Immature natural killer cell (primary cell): ENCODE measurements around the gene OR6S1. TPM values are rescaled to one million over a fixed set of nuclear protein-coding genes. Genes with fewer than 3 reads are reported as not detected.
"Not testable (repeated sequence)": the region's sequence is repeated elsewhere in the genome, so short reads cannot be mapped to it uniquely, and the experiment has no call there.

Experiments
- DNase-seq, 3 donors: peaks; one replicate each; pipeline ENCODE4 v3.0.0; 2022; ENCODE audit warnings: mixed read lengths in 1 of 3
- H3K27ac Mint-ChIP-seq, 6 donors: one replicate each; pipeline ENCODE4 v1.8.0; 2020; ENCODE audit warnings: mixed read lengths in 6 of 6, mild to moderate bottlenecking in 5 of 6, inconsistent platforms in 4 of 6, moderate library complexity in 3 of 6
- H3K27me3 Mint-ChIP-seq, 3 donors: one replicate each; pipeline ENCODE4 v1.8.0; 2020 to 2021; ENCODE audit warnings: low read depth in 3 of 3, mild to moderate bottlenecking in 3 of 3, mixed read lengths in 3 of 3, moderate library complexity in 3 of 3, inconsistent platforms in 1 of 3
- H3K36me3 Mint-ChIP-seq, 3 donors: one replicate each; pipeline ENCODE4 v1.8.0; 2020; ENCODE audit warnings: mixed read lengths in 3 of 3, inconsistent platforms in 2 of 3, mild to moderate bottlenecking in 2 of 3
- H3K4me1 Mint-ChIP-seq, 2 donors: one replicate each; pipeline ENCODE4 v1.8.0; 2020; ENCODE audit warnings: inconsistent platforms in 2 of 2, mild to moderate bottlenecking in 2 of 2, mixed read lengths in 2 of 2, moderate library complexity in 1 of 2
- H3K4me3 Mint-ChIP-seq, 5 donors: one replicate each; pipeline ENCODE4 v1.8.0; 2020; ENCODE audit warnings: mild to moderate bottlenecking in 5 of 5, mixed read lengths in 5 of 5, inconsistent platforms in 3 of 5, moderate library complexity in 3 of 5
- H3K9me3 Mint-ChIP-seq, 6 donors: one replicate each; pipeline ENCODE4 v1.8.0; 2020; ENCODE audit warnings: mild to moderate bottlenecking in 6 of 6, mixed read lengths in 6 of 6, inconsistent platforms in 4 of 6, moderate library complexity in 3 of 6
- polyA plus RNA-seq, 3 donors: library from polyadenylated mRNA; unstranded; fragments of 300-500 nt; fragmentation: Illumina TruSeq; gene quantifications; one replicate each; pipeline ENCODE4 v1.2.3, GENCODE V29; 2021

Gene OR6S1
- polyA plus RNA-seq, 3 donors from 2014 or later, result not detected

DNA sequence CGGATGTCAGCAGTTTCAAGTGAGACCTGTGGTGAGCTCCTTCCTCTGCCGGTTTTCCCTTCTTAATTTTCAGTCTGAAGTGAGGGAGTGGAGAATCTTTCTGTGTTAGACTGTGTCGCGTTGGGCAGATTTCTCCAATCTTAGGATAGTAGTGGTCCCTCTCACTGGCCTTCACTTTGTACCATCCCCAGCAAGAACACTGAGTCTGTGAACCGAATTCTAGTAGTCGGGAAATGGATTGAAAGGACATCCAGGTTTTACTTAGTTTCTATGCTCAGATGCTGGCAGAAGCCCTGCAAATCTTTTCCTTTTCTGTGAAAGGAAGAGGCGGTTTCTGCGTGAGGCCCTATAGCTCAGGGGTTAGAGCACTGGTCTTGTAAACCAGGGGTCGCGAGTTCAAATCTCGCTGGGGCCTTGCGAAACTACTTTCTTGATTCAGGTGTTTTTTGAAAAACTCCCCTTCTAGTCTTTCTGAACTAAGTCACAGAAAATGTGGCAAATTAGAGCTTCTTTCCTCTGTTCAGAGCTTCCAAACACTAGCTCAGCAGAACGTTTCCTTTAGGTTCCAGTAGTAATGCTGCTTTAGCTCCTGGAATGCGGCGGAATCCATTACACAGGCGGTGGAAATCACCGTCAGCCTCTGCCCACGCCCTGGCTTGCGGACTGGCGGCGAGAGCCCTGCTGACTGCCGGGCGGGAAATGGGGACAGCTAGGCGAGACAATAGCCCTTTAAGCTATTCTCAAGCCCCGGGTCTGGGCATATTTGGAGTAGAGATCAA is 40.0 kb upstream of the OR6S1 start:
- Mint-ChIP-seq H3K9me3 (no peaks in the 10 kb centered on the region), H3K27ac (no peak overlapping the region), H3K4me1 (peaks cover 8 to 11% of the 10 kb centered on the region in 2 donors), H3K4me3 (no peak overlapping the region), H3K36me3 (no peaks in the 10 kb centered on the region), H3K27me3 (peaks cover 0 to 8% (median 3%) of the 10 kb centered on the region in 3 donors)
- DNase-seq, result peak; percentile 87 to 91 (median 89)

DNA sequence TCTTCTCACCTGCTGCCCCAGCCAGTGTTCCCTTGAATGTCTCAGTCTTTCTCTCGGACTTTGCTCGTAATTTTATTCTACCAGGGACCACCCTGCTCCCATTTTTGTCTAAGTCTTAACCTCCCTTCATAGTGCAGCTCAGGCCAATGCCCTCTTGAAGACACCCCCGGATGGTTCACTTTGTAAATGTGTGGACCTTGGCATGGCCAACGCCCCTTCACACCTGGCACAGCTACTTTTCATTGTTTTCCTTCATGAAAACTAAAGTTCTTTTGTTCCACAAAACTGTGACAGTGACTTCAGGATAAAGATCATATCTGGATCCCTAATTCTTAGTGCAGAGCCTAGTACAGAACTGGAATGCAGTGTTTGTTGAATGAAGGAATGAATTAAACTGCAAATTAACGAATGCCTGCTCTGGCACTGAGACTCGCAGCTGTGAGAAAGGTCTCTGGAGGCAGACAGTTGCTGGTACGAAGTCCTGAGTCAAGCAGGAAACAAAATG is 39.4 kb upstream of the OR6S1 start:
- peaks cover 0 to 8% (median 3%) of the 10 kb centered on the region in 3 donors for H3K27me3 Mint-ChIP-seq
- peaks cover 8 to 11% of the 10 kb centered on the region in 2 donors for H3K4me1 Mint-ChIP-seq
- H3K9me3 Mint-ChIP-seq, result no peaks in the 10 kb centered on the region
- DNase-seq, result no peak
- no peak overlapping the region for H3K27ac Mint-ChIP-seq
- no peak overlapping the region for H3K4me3 Mint-ChIP-seq
- no peaks in the 10 kb centered on the region for H3K36me3 Mint-ChIP-seq

DNA sequence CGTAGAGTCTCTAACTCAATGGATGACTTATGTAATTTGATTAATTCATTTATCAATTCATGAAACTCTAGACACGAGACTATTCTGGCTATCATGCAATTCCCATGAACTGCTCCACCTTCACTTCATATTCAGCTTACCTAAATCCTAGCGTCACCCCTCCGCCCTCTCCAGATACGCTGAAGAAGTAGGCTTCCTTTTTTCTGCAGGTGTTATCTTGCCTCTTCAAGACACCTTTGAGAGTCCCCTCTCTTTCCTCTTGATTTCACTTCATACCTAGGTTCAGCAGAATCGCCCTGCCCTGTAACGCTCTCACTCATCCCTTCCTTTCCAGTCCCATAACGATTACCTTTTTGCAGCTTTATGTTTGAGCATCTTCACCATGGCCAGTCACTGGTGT is 38.9 kb upstream of the OR6S1 start:
- H3K9me3 Mint-ChIP-seq, result no peaks in the 10 kb centered on the region
- peaks cover 8 to 10% of the 10 kb centered on the region in 2 donors for H3K4me1 Mint-ChIP-seq
- H3K36me3 Mint-ChIP-seq, result no peaks in the 10 kb centered on the region
- H3K4me3 Mint-ChIP-seq, result no peak overlapping the region
- DNase-seq, result no peak
- peaks cover 0 to 8% (median 4%) of the 10 kb centered on the region in 3 donors for H3K27me3 Mint-ChIP-seq
- peak overlapping the region in 1 of 6 donors; percentile 55 for H3K27ac Mint-ChIP-seq

DNA sequence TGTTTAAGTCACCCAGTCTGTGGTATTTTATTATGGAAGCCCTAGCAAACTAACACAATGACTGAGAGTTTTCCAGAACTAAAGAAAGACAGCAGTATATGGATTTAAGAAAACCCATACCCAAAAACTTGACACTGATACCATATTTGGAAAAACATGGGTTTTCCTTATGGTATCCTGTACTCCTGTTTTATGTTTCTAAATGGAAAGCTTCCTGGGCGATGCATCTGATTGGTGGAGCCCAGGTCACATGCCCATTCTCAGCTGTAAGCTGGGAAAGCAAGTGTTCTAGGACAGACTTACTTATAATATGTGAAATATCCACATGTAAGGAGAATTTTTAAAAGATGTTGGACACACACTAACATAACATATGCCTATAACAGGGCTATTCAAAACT is 38.4 kb upstream of the OR6S1 start:
- Mint-ChIP-seq H3K4me1 (peaks cover 5% of the 10 kb centered on the region in 2 donors), H3K9me3 (no peaks in the 10 kb centered on the region), H3K36me3 (no peaks in the 10 kb centered on the region), H3K27ac (no peak overlapping the region), H3K4me3 (peak overlapping the region in 1 of 5 donors; percentile 41), H3K27me3 (peaks cover 0 to 8% (median 2%) of the 10 kb centered on the region in 3 donors)
- peak in 1 of 3 donors; percentile 18 for DNase-seq

DNA sequence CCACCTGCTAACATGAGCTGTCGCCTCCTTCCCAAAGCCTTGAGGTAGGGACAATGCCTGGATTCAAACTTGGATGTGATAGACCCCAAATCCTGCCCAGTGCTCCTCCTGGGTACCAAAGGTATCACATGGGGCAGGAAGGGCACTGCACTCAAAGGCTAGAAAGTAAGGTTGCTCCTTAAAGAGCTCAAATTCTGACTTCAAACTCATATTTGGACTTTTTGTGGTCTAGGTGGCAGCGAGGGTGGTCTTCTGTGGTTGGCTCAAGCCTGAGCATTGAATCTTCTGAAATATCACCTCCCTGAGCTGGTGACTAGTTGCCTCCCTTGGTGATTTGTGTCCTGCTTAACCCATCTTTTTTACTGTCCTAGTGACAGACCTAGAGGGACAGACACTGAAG is 34.6 kb upstream of the OR6S1 start:
- peaks cover 0 to 2% (median under 1%) of the 10 kb centered on the region in 3 donors for H3K27me3 Mint-ChIP-seq
- H3K9me3 Mint-ChIP-seq, result no peaks in the 10 kb centered on the region
- no peak overlapping the region for H3K27ac Mint-ChIP-seq
- DNase-seq, result no peak
- no peak overlapping the region for H3K4me3 Mint-ChIP-seq
- no peaks in the 10 kb centered on the region for H3K36me3 Mint-ChIP-seq
- no peaks in the 10 kb centered on the region for H3K4me1 Mint-ChIP-seq

DNA sequence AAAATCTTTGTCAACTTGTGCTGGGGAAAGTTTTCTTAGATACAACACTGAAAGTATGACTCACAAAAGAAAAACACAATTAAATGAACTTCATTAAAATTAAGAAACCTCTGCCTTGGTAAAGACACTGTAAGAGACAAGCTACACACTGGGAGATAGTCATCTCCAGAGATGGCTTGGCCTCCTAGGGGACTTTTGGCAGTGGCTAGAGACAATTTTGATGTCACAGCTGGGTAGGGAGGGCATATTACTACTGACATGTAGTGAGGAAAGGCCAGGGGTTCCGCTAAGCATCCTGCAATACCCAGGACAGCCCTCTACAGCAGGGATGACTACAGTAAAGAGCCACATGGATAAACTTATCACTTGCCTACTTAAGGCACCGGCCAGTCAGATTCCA is 34.2 kb upstream of the OR6S1 start:
- H3K36me3 Mint-ChIP-seq, result no peaks in the 10 kb centered on the region
- no peak overlapping the region for H3K27ac Mint-ChIP-seq
- DNase-seq, result no peak
- H3K9me3 Mint-ChIP-seq, result no peaks in the 10 kb centered on the region
- peaks cover 0 to 2% (median 0%) of the 10 kb centered on the region in 3 donors for H3K27me3 Mint-ChIP-seq
- no peaks in the 10 kb centered on the region for H3K4me1 Mint-ChIP-seq
- no peak overlapping the region for H3K4me3 Mint-ChIP-seq

DNA sequence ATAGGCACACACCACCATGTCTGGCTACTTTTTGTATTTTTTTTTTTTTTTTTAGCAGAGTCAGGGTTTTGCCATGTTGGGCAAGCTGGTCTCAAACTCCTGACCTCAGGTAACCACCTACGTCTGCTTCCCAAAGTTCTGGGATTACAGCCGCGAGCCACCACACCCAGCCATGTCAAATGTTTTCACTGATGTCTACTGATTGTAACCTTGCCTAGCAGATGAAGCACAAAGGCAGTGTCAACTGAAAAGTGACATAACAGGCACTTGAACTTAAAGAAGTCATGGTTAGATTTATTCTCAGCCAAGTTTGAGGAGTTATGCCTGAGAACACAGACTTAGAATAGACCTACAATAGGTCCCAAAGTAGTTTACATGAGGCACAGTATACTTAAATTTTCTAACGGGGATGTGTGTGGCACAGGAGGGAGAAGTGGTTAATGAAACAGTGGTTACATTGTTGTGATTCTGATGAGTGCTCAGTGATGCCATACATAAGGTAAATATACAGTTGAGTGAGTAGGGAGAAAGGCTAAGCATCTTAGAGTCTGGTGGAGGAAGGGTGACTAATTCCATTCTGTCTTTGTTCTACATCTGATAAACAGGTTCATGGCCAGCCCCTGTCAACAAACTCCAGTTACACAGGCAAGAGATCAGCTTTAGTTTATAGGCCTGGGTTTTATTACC is 30.2 kb upstream of the OR6S1 start:
- no peak for DNase-seq
- Mint-ChIP-seq H3K4me3 (no peak overlapping the region), H3K9me3 (no peaks in the 10 kb centered on the region), H3K36me3 (no peaks in the 10 kb centered on the region), H3K27ac (no peak overlapping the region), H3K27me3 (peaks cover 0 to 3% (median 2%) of the 10 kb centered on the region in 3 donors), H3K4me1 (peaks cover 4 to 5% of the 10 kb centered on the region in 2 donors)

DNA sequence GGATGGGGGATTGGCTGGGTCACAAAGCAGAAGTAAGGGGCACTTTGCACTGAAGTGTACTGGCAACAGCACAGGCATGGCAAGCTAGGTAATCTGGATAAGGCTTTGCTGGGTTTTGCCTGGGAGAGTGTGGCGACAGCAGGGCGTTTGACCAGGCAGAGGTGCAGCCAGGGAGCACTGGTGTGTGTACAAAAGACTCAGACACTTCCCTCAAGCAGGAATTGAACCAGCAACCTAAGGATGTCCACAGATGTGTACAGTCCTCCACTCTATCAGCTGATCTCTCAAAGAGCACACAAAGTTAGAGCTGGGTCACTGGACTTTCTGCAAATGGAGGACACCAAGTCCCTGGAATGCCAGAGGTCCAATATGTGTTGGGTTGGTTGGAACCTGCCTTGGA is 27.5 kb upstream of the OR6S1 start:
- no peak for DNase-seq
- H3K9me3 Mint-ChIP-seq, result no peaks in the 10 kb centered on the region
- peaks cover 0 to 3% (median 3%) of the 10 kb centered on the region in 3 donors for H3K27me3 Mint-ChIP-seq
- H3K4me3 Mint-ChIP-seq, result no peak overlapping the region
- no peaks in the 10 kb centered on the region for H3K36me3 Mint-ChIP-seq
- H3K27ac Mint-ChIP-seq, result no peak overlapping the region
- peaks cover 4 to 5% of the 10 kb centered on the region in 2 donors for H3K4me1 Mint-ChIP-seq

DNA sequence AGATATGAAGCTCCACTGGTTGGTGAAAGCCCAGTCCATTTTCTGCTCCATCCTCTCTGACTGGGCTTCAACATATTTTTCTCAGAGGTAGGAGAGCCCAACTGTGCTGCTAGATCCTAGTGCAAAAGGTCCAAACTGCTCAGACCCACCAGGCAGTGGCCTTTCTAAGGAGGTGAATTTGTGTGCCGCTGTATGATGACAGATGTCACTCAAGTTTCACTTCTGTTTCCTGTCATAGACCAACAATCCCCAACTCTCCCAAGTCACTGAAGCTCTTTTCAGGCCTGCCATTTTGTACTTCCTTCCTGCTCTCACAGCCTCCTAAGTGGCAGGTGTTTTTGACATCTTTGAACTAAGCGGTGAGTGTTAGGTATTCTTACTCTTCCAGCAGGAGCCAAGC is 26.5 kb upstream of the OR6S1 start:
- Mint-ChIP-seq H3K27ac (no peak overlapping the region), H3K36me3 (no peaks in the 10 kb centered on the region), H3K4me3 (no peak overlapping the region), H3K4me1 (peaks cover 11 to 15% of the 10 kb centered on the region in 2 donors), H3K9me3 (no peaks in the 10 kb centered on the region), H3K27me3 (peaks cover 6 to 9% (median 7%) of the 10 kb centered on the region in 3 donors)
- DNase-seq, result no peak

DNA sequence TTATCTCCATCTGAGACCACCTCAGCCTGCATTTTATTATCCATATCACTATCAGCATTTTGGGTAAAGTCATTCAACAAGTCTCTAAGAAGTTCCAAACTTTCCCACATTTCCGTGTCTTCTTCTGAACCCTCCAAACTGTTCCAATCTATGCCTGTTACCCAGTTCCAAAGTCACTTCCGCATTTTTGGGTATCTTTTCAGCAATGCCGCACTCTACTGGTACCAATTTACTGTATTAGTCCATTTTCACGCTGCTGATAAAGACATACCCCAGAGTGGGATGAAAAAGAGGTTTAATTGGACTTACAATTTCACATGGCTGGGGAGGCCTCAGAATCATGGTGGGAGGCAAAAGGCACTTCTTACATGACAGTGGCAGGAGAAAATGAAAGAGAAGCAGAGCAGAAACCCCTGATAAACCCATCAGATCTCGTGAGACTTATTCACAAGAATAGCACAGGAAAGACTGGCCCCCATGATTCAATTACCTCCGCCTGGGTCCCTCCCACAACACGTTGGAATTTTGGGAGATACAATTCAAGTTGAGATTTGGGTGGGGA is 25.0 kb upstream of the OR6S1 start:
- H3K4me3 Mint-ChIP-seq, H3K27ac Mint-ChIP-seq, DNase-seq, H3K36me3 Mint-ChIP-seq, H3K9me3 Mint-ChIP-seq: not testable (repeated sequence)
- Mint-ChIP-seq H3K27me3 (peaks cover 6 to 11% (median 7%) of the 10 kb centered on the region in 3 donors), H3K4me1 (peaks cover 19 to 24% of the 10 kb centered on the region in 2 donors)

DNA sequence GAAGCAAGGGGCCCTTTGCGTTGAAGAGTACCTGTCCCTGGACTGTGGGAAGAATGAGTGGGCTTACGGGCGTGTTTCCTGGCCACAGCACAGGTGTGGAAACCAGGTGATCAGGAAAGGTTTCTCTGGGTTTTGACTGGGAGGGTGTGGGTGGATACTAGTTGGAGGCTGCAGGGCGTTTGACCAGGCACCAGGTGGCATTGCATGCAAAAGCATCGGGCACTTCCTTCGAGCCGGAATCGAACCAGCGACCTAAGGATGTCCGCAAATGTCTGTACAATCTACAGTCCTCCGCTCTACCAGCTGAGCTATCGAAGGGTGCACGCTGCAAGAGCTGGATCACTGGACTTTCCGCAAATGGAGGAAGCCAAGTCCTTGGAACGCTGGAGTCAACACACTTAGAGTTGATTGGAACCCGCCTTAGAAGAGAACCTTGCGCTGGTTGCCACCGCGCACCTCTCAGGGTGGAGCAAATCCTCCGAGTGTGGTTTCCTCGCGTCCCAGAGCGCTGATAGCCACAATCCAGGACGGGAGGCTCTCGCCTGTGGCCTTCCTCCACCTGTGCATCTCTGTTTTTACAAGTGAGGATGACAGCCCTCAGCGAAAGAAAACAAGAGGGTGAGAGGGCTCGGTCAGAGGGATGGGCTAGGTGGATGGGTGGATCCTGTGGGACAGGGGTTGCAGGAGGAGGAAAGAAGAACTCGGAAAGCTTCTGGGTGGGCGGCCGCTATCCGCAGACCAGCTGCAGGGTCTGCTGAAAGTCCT is 21.7 kb upstream of the OR6S1 start:
- H3K27ac Mint-ChIP-seq, result no peak overlapping the region
- H3K4me1 Mint-ChIP-seq, result peaks cover 17 to 23% of the 10 kb centered on the region in 2 donors
- H3K4me3 Mint-ChIP-seq, result peak overlapping the region; percentile 67 to 79 (median 74)
- H3K27me3 Mint-ChIP-seq, result peaks cover 8 to 17% (median 8%) of the 10 kb centered on the region in 3 donors
- peak; percentile 62 to 78 (median 70) for DNase-seq
- peaks cover 0 to 4% (median 0%) of the 10 kb centered on the region in 3 donors for H3K36me3 Mint-ChIP-seq
- H3K9me3 Mint-ChIP-seq, result no peaks in the 10 kb centered on the region

DNA sequence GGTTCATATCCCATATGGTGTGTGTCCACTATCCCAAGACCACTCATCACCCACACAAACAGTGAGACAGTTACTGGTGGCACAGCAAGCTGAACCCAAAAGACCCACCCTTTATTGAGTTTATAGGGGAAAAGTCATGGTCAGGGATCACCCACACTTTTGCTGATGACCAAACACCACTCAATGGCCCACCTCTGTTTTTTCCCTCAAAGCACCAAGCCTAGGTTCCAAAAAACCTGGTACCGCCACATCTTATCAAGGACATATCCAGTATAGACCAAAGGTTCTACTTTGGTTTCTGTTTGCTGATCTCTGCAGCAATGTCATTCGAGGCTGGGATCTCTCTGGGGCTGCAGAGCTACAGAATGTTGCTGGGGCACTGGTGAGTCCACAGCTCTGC is 19.7 kb upstream of the OR6S1 start:
- Mint-ChIP-seq H3K27ac (no peak overlapping the region), H3K27me3 (peaks cover 12 to 23% (median 13%) of the 10 kb centered on the region in 3 donors), H3K9me3 (no peaks in the 10 kb centered on the region), H3K4me3 (no peak overlapping the region), H3K4me1 (peaks cover 15 to 26% of the 10 kb centered on the region in 2 donors), H3K36me3 (peaks cover 0 to 4% (median 0%) of the 10 kb centered on the region in 3 donors)
- no peak for DNase-seq

DNA sequence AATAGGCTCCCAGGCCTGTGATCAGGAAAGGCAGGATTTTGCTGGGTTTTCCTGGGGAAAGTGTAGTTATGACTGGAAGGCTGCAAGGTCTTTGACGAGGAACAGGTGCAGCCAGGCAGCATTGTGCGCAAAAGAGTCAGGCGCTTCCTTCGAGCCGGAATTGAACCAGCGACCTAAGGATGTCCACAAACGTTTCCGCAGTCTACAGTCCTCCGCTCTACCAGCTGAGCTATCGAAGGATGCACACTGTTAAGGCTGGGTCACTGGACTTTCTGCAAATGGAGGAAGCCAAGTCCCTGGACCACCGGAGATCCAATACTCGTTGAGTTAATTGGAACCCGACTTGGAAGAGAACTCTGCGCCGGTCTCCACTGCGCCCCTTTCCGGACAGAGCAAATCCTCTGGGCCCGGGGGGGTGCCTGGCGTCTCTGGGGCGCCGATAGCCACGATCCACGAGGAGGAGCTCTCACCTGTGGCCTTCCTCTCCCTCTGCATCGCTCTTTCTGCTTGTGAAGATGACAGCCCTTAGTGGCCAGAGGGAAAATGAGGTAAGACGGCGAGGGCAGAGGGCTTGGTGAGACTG is 18.4 kb upstream of the OR6S1 start:
- Mint-ChIP-seq H3K36me3 (peaks cover 0 to 4% (median 0%) of the 10 kb centered on the region in 3 donors), H3K9me3 (no peaks in the 10 kb centered on the region), H3K27ac (no peak overlapping the region), H3K4me3 (no peak overlapping the region), H3K4me1 (peaks cover 15 to 26% of the 10 kb centered on the region in 2 donors), H3K27me3 (peaks cover 15 to 30% (median 18%) of the 10 kb centered on the region in 3 donors)
- DNase-seq, result no peak
